Activated CD8-positive, alpha-beta memory T cell treated with anti-CD3 and anti-CD28 coated beads, Interleukin-2, amount 50 U/mL, for 24 hours (primary cell): ENCODE results near the gene HMG20B.

Source experiments
- DNase-seq: peaks from one replicate; pipeline ENCODE4 v3.0.0-alpha.2; 2020; ENCODE audit errors: extremely low read depth

HMG20B gene

GRCh38 chr19:3620817-3621547 is 48.2 kb downstream of the HMG20B start:
- DNase-seq = no peak

GRCh38 chr19:3621689-3622088 is 48.9 kb downstream of the HMG20B start:
- no peak for DNase-seq

- no peak for DNase-seq
These were observed 49.5 kb downstream of the HMG20B start for GRCh38 chr19:3622224-3622623.

- no peak for DNase-seq
These were observed 51.0 kb downstream of the HMG20B start for GRCh38 chr19:3623716-3624115.

GRCh38 chr19:3625996-3626472 is 53.3 kb downstream of the HMG20B start:
- no peak for DNase-seq

- DNase-seq = peak; percentile 94
These were observed 54.0 kb downstream of the HMG20B start, which contains the start of gene CACTIN for GRCh38 chr19:3626473-3627350. CACTIN (minus strand) TSS chr19:3626790; CDS start chr19:3626762, 28 bp downstream.

GRCh38 chr19:3627351-3627723 is 54.6 kb downstream of the HMG20B start:
- DNase-seq = no peak
